Neural progenitor cell (in vitro differentiated cells): ENCODE measurements around the gene GTPBP1. TPM values are rescaled to one million over a fixed set of nuclear protein-coding genes. Genes with fewer than 3 reads are reported as not detected.

Source experiments
- DNase-seq: peaks from one replicate; pipeline ENCODE4 v3.0.0-alpha.2; 2016; ENCODE audit warnings: low spot score
- H2AFZ ChIP-seq: fragments of 200-600 bp; sonication (generic); replicated peaks from 2 replicates; pipeline ENCODE4 v1.6.1; 2016; ENCODE audit warnings: antibody characterized with exemption
- H3F3A ChIP-seq: fragments of 200-600 bp; sonication (generic); 2 replicates; pipeline ENCODE4 v1.6.1; 2016; ENCODE audit warnings: antibody characterized with exemption, low read depth
- H3K27ac ChIP-seq: fragments of 200-600 bp; sonication (generic); 2 replicates; pipeline ENCODE4 v1.5.1; 2016; ENCODE audit warnings: mild to moderate bottlenecking
- H3K27me3 ChIP-seq: fragments of 200-600 bp; sonication (generic); 2 replicates; pipeline ENCODE4 v1.6.1; 2016; ENCODE audit warnings: mild to moderate bottlenecking, moderate library complexity
- H3K36me3 ChIP-seq: fragments of 200-600 bp; sonication (generic); 2 replicates; pipeline ENCODE4 v1.5.1; 2016
- H3K4me1 ChIP-seq: fragments of 200-600 bp; sonication (generic); 2 replicates; pipeline ENCODE4 v1.6.1; 2016; ENCODE audit warnings: mixed run types
- H3K4me2 ChIP-seq: fragments of 200-600 bp; sonication (generic); 2 replicates; pipeline ENCODE4 v1.6.1; 2016
- H3K4me3 ChIP-seq: fragments of 200-600 bp; sonication (generic); 2 replicates; pipeline ENCODE4 v1.5.1; 2016
- H3K79me2 ChIP-seq: fragments of 200-600 bp; sonication (generic); 2 replicates; pipeline ENCODE4 v1.6.1; 2016; ENCODE audit warnings: low read depth
- H3K9ac ChIP-seq: fragments of 200-600 bp; sonication (generic); 2 replicates; pipeline ENCODE4 v1.6.1; 2016
- H3K9me3 ChIP-seq: fragments of 200-600 bp; sonication (generic); 2 replicates; pipeline ENCODE4 v1.5.1; 2016; ENCODE audit warnings: low read depth
- H4K20me1 ChIP-seq: fragments of 200-600 bp; sonication (generic); 2 replicates; pipeline ENCODE4 v1.6.1; 2016; ENCODE audit warnings: low read depth
- H3K27ac Mint-ChIP-seq: 3 replicates; pipeline ENCODE4 v1.8.0; 2021; ENCODE audit warnings: mixed read lengths
- H3K27me3 Mint-ChIP-seq: 2 replicates; pipeline ENCODE4 v1.8.0; 2022; ENCODE audit warnings: low read depth, mild to moderate bottlenecking, inconsistent platforms, moderate library complexity, mixed read lengths; ENCODE audit not compliant: insufficient read depth
- H3K36me3 Mint-ChIP-seq: 3 replicates; pipeline ENCODE4 v1.8.0; 2021; ENCODE audit warnings: mixed read lengths
- H3K4me1 Mint-ChIP-seq: 3 replicates; pipeline ENCODE4 v1.8.0; 2021; ENCODE audit warnings: mixed read lengths
- H3K4me3 Mint-ChIP-seq: 3 replicates; pipeline ENCODE4 v1.8.0; 2021; ENCODE audit warnings: mild to moderate bottlenecking, moderate library complexity, mixed read lengths
- H3K9me3 Mint-ChIP-seq: 3 replicates; pipeline ENCODE4 v1.8.0; 2020; ENCODE audit warnings: mixed read lengths
- CTCF ChIP-seq: fragments of 200-600 bp; sonication (generic); IDR thresholded peaks from 2 replicates; pipeline ENCODE4 v1.5.1; 2017; ENCODE audit warnings: antibody characterized with exemption, mild to moderate bottlenecking
- EZH2 ChIP-seq: fragments of 200-600 bp; sonication (generic); IDR thresholded peaks from 2 replicates; pipeline ENCODE4 v1.6.1; 2017; ENCODE audit warnings: antibody characterized with exemption, mild to moderate bottlenecking, moderate library complexity
- EZH2phosphoT487 ChIP-seq: fragments of 200-600 bp; sonication (generic); IDR thresholded peaks from 2 replicates; pipeline ENCODE4 v1.6.1; 2017; ENCODE audit warnings: antibody characterized with exemption
- total RNA-seq: library from RNA; depleted of rRNA; stranded (reverse); fragments of >200 nt; gene quantifications from 2 replicates; pipeline ENCODE4 v1.2.3, GENCODE V29; 2015; ENCODE audit warnings: low replicate concordance

GTPBP1 gene
- total RNA-seq, 1 donor from 2014 or later = 40.8 TPM

GRCh38 chr22:38657045-38657909 lies 48.5 kb upstream of the GTPBP1 start:
- H2AFZ ChIP-seq = peak overlapping the region; percentile 98
- H3K27ac Mint-ChIP-seq = peak overlapping the region; percentile 90
- peak; percentile 32 for DNase-seq
- peak overlapping the region; percentile 91 for H3K4me3 ChIP-seq
- H3K9ac ChIP-seq = peak overlapping the region; percentile 97
- peak overlapping the region; percentile 97 for H3K4me3 Mint-ChIP-seq
- no peaks in the 10 kb centered on the region for H3K36me3 ChIP-seq
- H3K36me3 Mint-ChIP-seq = peaks cover 14% of the 10 kb centered on the region
- peaks cover 10% of the 10 kb centered on the region for H4K20me1 ChIP-seq
- H3K27me3 ChIP-seq = no peaks in the 10 kb centered on the region
- no peak overlapping the region for H3K27ac ChIP-seq
- no peaks in the 10 kb centered on the region for H3K9me3 ChIP-seq
- H3F3A ChIP-seq = no peaks in the 10 kb centered on the region
- peaks cover 14% of the 10 kb centered on the region for H3K4me1 Mint-ChIP-seq
- peak overlapping the region; percentile 89 for H3K4me2 ChIP-seq
- H3K79me2 ChIP-seq = peaks cover 37% of the 10 kb centered on the region
- no peaks in the 10 kb centered on the region for H3K27me3 Mint-ChIP-seq
- H3K4me1 ChIP-seq = peaks cover 3% of the 10 kb centered on the region
- TF ChIP-seq CTCF = no peak
- no peak for TF ChIP-seq EZH2
- H3K9me3 Mint-ChIP-seq = no peaks in the 10 kb centered on the region

GRCh38 chr22:38674888-38675287 lies 30.9 kb upstream of the GTPBP1 start:
- no peaks in the 10 kb centered on the region for H3K79me2 ChIP-seq
- H3K4me2 ChIP-seq = no peak overlapping the region
- no peak overlapping the region for H3K4me3 ChIP-seq
- Mint-ChIP-seq H3K27ac (no peak overlapping the region), H3K4me1 (peaks cover 3% of the 10 kb centered on the region), H3K4me3 (no peak overlapping the region), H3K36me3 (peaks cover 26% of the 10 kb centered on the region), H3K9me3 (no peaks in the 10 kb centered on the region), H3K27me3 (peaks cover 3% of the 10 kb centered on the region)
- no peaks in the 10 kb centered on the region for H3K36me3 ChIP-seq
- TF ChIP-seq CTCF (no peak), EZH2 (no peak), EZH2phosphoT487 (no peak)
- H3K4me1 ChIP-seq = no peaks in the 10 kb centered on the region
- H3K9ac ChIP-seq = no peak overlapping the region
- H2AFZ ChIP-seq = no peak overlapping the region
- no peak for DNase-seq
- H3F3A ChIP-seq = no peaks in the 10 kb centered on the region
- H3K27me3 ChIP-seq = no peaks in the 10 kb centered on the region
- no peaks in the 10 kb centered on the region for H4K20me1 ChIP-seq
- no peaks in the 10 kb centered on the region for H3K9me3 ChIP-seq
- no peak overlapping the region for H3K27ac ChIP-seq

GRCh38 chr22:38675833-38676232 lies 29.9 kb upstream of the GTPBP1 start:
- Histone ChIP-seq H3K9ac (no peak overlapping the region), H3K79me2 (no peaks in the 10 kb centered on the region), H3K4me2 (no peak overlapping the region), H3F3A (no peaks in the 10 kb centered on the region), H3K4me3 (no peak overlapping the region), H2AFZ (no peak overlapping the region), H3K36me3 (no peaks in the 10 kb centered on the region), H3K27ac (no peak overlapping the region), H3K27me3 (no peaks in the 10 kb centered on the region), H3K4me1 (no peaks in the 10 kb centered on the region), H3K9me3 (no peaks in the 10 kb centered on the region), H4K20me1 (no peaks in the 10 kb centered on the region)
- Mint-ChIP-seq H3K27me3 (peaks cover 3% of the 10 kb centered on the region), H3K9me3 (no peaks in the 10 kb centered on the region), H3K4me3 (no peak overlapping the region), H3K4me1 (peaks cover 6% of the 10 kb centered on the region), H3K36me3 (peaks cover 23% of the 10 kb centered on the region), H3K27ac (no peak overlapping the region)
- no peak for TF ChIP-seq EZH2phosphoT487
- no peak for TF ChIP-seq CTCF
- TF ChIP-seq EZH2 = no peak
- no peak for DNase-seq
